Astrocyte of the spinal cord (primary cell): ENCODE data around the gene FOXO1.

Source experiments
- DNase-seq: peaks from one replicate; pipeline ENCODE4 v3.0.0; 2011; ENCODE audit warnings: low read depth, low spot score
- H3K4me3 ChIP-seq: 2 replicates; pipeline ENCODE4 v1.5.1; 2011; ENCODE audit warnings: low read depth, mild to moderate bottlenecking, low read length, moderate library complexity
- in situ Hi-C: cut with HindIII; loops from 2 replicates; pipeline ENCODE4 v1.10.0; 2017; ENCODE audit warnings: low sequenced_read_pairs
- TF ChIP-seq, protein P1 (sequence below): IDR thresholded peaks from 2 replicates; pipeline ENCODE4 v1.5.1; 2012; ENCODE audit warnings: low read depth, mild to moderate bottlenecking, low read length, inconsistent platforms

FOXO1 gene

DNA sequence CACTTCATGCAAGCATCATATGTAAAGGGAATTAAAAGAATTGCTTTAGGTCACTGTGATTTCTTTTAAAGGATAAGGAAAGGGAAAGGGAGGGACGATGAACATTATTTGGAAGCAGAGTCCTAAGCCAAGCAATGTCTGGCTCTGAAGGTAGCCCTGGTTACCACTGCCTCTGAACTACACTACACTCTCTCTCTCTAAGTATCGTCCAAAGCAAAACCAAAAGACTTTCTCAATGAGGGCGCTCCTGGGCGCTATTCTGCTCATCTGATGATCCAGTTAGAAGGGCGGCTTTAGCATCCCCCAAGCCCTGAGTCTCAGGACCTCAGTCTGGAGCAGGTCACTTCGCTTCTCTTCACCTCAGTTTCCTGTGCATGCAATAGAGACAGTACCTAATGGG is 26.2 kb downstream of the FOXO1 start:
- in situ Hi-C loops = no loop called here
- no peak for DNase-seq
- H3K4me3 ChIP-seq = no peak overlapping the region
- TF ChIP-seq, protein P1, sequence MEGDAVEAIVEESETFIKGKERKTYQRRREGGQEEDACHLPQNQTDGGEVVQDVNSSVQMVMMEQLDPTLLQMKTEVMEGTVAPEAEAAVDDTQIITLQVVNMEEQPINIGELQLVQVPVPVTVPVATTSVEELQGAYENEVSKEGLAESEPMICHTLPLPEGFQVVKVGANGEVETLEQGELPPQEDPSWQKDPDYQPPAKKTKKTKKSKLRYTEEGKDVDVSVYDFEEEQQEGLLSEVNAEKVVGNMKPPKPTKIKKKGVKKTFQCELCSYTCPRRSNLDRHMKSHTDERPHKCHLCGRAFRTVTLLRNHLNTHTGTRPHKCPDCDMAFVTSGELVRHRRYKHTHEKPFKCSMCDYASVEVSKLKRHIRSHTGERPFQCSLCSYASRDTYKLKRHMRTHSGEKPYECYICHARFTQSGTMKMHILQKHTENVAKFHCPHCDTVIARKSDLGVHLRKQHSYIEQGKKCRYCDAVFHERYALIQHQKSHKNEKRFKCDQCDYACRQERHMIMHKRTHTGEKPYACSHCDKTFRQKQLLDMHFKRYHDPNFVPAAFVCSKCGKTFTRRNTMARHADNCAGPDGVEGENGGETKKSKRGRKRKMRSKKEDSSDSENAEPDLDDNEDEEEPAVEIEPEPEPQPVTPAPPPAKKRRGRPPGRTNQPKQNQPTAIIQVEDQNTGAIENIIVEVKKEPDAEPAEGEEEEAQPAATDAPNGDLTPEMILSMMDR = no peak

DNA sequence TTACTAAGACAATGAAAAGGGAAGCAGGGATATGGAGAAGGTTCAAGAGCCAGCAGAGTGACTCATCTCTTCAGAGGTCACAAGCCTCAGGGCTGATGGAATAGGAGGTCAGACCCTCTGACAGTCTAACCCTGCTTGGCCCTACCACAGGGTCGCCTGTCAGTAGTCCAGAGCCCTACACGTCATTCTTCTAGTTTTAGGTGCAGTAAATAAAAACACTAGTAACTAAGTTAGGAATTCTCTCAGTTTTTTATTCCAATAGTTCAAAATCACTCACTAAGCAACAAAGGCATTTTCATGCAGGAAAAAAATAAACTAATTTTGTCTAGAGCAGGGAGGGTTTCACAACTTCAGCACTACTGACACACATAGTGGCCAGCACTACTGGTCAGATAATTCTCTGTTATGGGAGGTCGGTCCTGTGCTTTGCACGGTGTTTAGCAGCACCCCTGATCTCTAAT is 27.2 kb downstream of the FOXO1 start:
- DNase-seq = no peak
- in situ Hi-C loops = no loop called here
- TF ChIP-seq, protein P1 = no peak

DNA sequence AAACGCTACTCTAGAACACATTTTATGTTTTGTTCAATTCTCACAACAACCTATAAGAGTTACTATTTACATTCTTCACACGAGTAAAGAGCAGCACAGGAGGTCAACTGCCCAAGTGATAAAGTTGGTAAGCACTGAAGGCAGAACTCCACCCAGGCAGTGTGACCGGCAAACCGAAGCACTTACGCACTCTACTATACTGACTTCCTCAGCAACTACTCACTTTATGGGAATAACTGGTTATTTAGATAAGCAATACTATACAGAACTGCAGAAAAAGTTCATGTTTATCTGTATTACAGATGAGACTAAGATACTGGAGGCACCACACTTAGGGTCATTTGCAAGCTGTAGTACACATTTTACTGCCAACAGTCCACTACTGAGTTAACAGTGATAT is 28.8 kb downstream of the FOXO1 start:
- no peak for DNase-seq
- no peak overlapping the region for H3K4me3 ChIP-seq
- in situ Hi-C loops = no loop called here
- TF ChIP-seq, protein P1 = no peak

More for the DNA sequence above, 27.2 kb downstream of the FOXO1 start:
- no peak overlapping the region for H3K4me3 ChIP-seq

DNA sequence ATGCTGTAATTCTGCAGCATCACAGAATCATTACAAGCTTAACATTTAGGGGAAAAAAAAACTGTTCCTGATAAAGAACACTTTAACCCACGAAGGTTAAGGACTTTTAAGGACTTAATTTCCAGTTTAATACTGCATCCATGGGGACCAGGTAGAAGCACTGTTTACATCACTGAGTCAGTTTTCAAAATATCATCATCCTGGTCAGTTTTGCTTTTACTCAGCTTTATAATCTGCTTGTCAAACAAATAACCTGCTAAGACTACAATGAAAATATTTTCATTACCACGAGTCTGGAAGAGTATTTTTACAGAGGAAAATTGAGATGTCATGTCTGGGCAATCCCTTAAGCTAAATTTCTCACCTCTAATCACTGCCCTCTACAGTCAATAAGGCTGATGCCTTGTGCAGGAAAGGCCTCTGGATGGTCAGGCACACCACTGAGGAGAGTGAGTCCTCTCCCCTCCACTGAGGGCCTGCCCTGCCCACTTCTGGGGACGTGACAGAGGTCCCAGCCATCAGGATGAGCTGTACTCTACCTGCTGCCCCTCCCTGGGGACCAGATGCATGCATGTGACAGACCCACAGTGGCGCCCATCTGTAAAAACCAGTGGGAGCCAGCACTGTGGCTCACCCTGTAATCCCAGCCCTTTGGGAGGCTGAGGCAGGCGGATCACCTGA is 31.0 kb downstream of the FOXO1 start:
- in situ Hi-C loops = no loop called here

DNA sequence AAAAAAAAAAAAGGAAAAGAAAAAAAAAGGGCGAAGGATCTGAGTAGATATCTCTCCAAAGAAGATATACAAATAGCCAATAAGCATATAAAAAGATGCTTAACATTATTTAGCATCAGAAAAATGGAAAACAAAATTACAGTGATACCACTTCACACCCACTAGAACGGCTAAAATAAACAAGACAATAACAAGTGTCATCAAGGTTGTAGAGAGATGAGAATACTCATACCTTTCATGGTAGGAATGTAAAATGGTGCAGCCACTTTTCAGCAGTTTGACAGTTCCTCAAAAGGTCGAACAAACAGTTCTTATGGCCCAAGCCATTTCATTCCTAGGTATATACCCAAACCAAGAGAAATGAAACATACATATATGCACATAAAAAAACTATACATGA is 33.5 kb downstream of the FOXO1 start:
- H3K4me3 ChIP-seq = no peak overlapping the region
- in situ Hi-C loops = no loop called here
- TF ChIP-seq, protein P1 = no peak
- no peak for DNase-seq

More for the DNA sequence above, 31.0 kb downstream of the FOXO1 start:
- DNase-seq = no peak
- TF ChIP-seq, protein P1 = no peak
- H3K4me3 ChIP-seq = no peak overlapping the region

DNA sequence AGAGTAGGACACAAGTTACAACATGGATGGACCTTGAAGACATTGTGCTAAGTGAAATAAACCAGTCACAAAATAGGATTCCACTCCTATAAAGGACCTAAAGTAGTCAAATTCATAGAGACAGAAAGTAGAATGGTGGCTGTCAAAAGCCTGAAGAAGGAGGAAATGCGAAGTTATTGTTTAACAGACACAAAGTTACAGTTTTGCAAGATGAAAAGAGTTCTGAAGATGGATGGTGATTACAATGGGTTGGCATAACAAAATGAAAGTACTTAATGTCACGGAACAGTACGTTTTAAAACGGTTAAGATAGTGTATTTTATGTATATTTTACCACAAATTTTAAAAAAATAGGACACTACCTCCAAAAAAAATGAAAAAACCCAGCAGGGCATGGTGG is 34.8 kb downstream of the FOXO1 start:
- no peak for DNase-seq
- in situ Hi-C loops = no loop called here
- H3K4me3 ChIP-seq = no peak overlapping the region
- TF ChIP-seq, protein P1 = no peak
